ENCODE results near the gene SMARCA1. TPM values are rescaled to one million over a fixed set of nuclear protein-coding genes. Genes with fewer than 3 reads are reported as not detected.

SMARCA1 gene
- total RNA-seq, 1 donor from 2014 or later, result 26.8 TPM

DNA sequence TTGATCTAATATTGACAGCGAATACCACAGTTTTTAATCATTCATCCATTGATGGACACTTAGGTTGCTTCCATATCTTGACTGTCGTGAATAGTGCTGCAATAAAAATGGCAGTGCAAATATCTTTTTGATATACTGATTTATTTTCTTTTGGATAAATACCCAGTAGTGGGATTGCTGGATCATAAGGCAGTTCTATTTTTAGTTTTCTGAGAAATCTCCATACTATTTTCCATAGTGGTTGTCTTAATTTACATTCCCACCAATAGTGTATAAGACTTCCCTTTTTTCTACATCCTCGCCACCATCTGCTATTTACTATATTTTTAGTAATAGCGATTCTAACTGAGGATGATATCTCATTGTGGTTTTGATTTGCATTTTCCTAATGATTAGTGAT, 100.1 kb downstream of the SMARCA1 start:
- Histone ChIP-seq H3K27ac (no peak overlapping the region), H3K27me3 (no peaks in the 10 kb centered on the region), H3K4me3 (no peak overlapping the region), H3K4me1 (no peaks in the 10 kb centered on the region), H3K9me3 (no peaks in the 10 kb centered on the region), H3K36me3 (no peaks in the 10 kb centered on the region)
- no peak for TF ChIP-seq POLR2AphosphoS5 (IDR thresholded peaks at IDR 0.05; ENCODE audit: insufficient read depth in 1 of 2, low read depth in 1 of 2)
- TF ChIP-seq, protein P1, sequence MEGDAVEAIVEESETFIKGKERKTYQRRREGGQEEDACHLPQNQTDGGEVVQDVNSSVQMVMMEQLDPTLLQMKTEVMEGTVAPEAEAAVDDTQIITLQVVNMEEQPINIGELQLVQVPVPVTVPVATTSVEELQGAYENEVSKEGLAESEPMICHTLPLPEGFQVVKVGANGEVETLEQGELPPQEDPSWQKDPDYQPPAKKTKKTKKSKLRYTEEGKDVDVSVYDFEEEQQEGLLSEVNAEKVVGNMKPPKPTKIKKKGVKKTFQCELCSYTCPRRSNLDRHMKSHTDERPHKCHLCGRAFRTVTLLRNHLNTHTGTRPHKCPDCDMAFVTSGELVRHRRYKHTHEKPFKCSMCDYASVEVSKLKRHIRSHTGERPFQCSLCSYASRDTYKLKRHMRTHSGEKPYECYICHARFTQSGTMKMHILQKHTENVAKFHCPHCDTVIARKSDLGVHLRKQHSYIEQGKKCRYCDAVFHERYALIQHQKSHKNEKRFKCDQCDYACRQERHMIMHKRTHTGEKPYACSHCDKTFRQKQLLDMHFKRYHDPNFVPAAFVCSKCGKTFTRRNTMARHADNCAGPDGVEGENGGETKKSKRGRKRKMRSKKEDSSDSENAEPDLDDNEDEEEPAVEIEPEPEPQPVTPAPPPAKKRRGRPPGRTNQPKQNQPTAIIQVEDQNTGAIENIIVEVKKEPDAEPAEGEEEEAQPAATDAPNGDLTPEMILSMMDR (IDR thresholded peaks at IDR 0.05), result no peak
- no peak for TF ChIP-seq POLR2A (IDR thresholded peaks at IDR 0.05)
- DNase-seq (ENCODE audit: extremely low spot score in 2 of 2), result no peak
- intact Hi-C loops (cut with DNase I), result no loop called here

DNA sequence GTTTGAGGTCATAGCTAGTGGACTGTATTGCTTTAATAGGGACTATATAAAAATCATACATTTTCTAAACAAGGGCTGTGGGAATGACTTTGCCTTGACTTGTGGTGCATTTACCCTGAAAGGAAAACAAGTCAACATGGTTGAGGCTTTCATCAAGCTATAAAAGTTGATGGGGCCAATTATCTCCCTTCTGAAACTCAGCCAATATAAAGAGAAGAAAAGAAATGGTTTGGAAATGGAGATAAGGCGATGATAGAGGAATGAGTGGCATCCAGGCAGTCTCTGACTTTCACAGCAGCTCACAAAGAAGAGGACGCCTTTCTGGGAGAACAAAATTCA, 118.7 kb downstream of the SMARCA1 start:
- Histone ChIP-seq H3K4me1 (no peaks in the 10 kb centered on the region), H3K27ac (no peak overlapping the region), H3K4me3 (no peak overlapping the region), H3K9me3 (no peaks in the 10 kb centered on the region), H3K27me3 (no peaks in the 10 kb centered on the region), H3K36me3 (no peaks in the 10 kb centered on the region)
- intact Hi-C loops (cut with DNase I), result no loop called here
- no peak for DNase-seq (ENCODE audit: extremely low spot score in 2 of 2)
- TF ChIP-seq POLR2A (IDR thresholded peaks at IDR 0.05) (no peak), POLR2AphosphoS5 (IDR thresholded peaks at IDR 0.05; ENCODE audit: insufficient read depth in 1 of 2, low read depth in 1 of 2) (no peak)
- TF ChIP-seq, protein P1 (IDR thresholded peaks at IDR 0.05), result no peak

DNA sequence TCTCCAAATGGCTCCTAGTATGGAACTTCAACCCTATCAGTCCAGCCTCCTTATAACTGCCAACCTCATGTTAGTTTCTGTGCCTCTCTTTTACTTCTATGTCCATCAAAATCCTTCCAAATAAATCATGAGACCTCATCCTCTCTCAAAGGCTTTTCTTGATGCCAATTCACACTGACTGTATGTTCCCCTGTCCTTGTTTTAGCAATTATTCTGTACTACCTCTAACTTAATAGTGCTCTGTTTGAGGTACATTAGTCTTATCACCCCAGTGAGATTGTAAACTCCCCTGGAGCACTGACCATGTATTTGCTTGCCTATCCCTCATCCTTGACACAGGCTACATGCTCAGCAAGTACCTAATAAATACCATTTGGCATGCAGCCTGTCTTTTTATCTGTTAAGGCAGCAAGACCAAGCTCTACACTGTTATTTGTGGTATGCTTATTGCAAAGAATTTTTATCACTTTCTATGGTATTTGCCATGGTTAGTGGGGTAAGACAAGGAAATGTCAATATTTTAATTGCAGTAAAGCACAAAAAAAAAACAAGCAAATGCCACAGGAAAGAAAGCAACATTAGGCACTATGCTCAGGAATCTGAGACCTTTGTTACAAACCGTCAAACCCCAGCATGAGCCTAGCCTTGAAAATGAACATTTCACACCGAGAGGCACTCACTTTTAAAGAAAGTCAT, 119.2 kb downstream of the SMARCA1 start:
- no peak overlapping the region for H3K27ac ChIP-seq
- no peaks in the 10 kb centered on the region for H3K4me1 ChIP-seq
- H3K27me3 ChIP-seq, result no peaks in the 10 kb centered on the region
- H3K36me3 ChIP-seq, result no peaks in the 10 kb centered on the region
- no peaks in the 10 kb centered on the region for H3K9me3 ChIP-seq
- intact Hi-C loops (cut with DNase I), result no loop called here
- no peak for DNase-seq (ENCODE audit: extremely low spot score in 2 of 2)
- TF ChIP-seq, protein P1 (IDR thresholded peaks at IDR 0.05), result no peak
- TF ChIP-seq POLR2A (IDR thresholded peaks at IDR 0.05) (no peak), POLR2AphosphoS5 (IDR thresholded peaks at IDR 0.05; ENCODE audit: insufficient read depth in 1 of 2, low read depth in 1 of 2) (no peak)
- H3K4me3 ChIP-seq, result no peak overlapping the region

Small RNAs within 50 kb of the gene (small RNA-seq; reads per million reads assigned to genes)
- gene RF01169 (not detected), gene RNA5SP513 (1.5 reads per million, percentile 46 among the genes with 10 or more reads in this experiment), gene RPS26P56 (not detected)

Other genes starting within 250 kb of the SMARCA1 start
- gene OCRL, start 16.8 kb upstream of the SMARCA1 start, total RNA-seq, result 14.5 TPM
- gene APLN, start 131.5 kb upstream of the SMARCA1 start, total RNA-seq, result not detected
- gene XPNPEP2, start 215.5 kb upstream of the SMARCA1 start, total RNA-seq, result 22.3 TPM

Data from vagina (tissue), 2 donors.